Stimulated activated CD8-positive, alpha-beta memory T cell treated with anti-CD3 and anti-CD28 coated beads, Interleukin-12 subunit alpha, Interleukin-12 subunit beta, amount 100 ng/mL, for 1 hour (primary cell): Measurements from ENCODE around the gene BARX1.

ENCODE experiments used
- DNase-seq: peaks from one replicate; pipeline ENCODE4 v3.0.0-alpha.2; 2020; ENCODE audit warnings: low read depth

Gene BARX1

DNA sequence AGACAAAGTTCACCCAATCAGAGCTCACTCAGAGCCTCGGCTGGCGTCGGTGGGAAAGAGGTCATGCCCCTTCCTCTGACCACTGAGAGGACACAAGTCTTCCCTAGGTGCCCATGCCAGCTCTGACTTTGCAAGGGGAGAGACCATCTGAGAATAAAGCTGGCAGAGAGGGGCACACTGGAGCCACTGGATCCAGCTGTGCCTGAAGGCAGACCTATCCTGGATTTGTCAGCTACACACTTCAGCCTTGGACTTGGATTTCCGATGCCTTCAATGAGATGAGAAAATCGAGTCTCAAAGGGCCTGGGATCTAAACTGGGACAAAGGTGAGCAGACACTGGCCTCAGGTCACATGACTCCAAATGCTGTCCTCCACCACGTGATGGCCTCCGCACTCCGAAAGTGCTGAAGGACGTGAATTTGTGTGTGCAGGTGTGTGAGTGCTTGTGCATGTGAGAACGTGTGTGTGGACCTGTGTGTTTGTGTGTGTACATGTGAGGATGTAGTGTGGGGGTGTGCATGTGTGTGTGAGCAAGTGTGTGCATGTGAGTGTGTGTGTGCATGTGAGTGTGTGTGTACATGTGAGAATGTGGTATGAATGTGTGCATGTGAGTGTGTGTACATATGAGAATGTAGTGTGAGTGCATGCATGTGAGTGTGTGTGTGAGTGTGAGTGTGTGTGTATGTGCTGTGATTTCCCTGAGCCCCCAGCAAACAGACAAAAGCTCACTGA is 37.9 kb downstream of the BARX1 start:
- DNase-seq: no peak

- DNase-seq: no peak
These were observed 38.8 kb downstream of the BARX1 start for GRCh38 chr9:93916358-93916757.

DNA sequence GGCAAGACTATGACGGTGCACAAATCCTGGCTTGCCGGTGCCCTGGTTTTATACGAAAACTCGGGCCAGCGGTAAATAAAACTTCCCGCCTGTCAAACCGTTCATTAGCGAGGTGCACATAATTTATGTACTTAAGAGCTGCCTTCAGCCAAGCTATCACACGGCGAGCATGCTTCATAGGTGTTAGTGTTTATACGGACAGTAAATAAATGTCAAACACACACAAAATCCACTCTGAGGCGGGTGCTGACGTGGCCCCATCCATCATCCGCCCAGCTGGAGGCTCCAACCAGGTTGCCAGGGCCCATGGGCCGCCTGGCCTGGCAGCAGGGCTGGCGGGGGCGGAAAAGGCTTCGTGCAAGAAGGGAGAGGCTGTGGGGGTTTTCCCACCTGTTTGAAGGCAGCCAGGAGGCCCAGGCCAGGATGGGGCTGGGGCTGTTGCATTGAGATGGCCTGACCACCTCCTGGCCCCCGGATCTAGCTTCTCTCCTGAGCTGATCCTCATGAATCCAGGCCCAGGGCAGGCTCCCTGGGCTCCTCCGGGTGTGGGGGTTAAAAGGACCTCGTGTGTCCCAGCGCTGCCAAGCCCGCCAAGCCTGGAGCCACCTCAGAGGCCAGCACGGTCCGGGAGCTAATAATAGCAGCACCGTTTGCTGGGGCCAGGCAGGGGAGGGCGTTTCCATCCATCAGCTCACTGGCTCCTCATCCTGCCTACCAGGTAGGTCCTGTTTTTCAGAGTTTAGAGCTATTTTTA is 43.2 kb downstream of the BARX1 start:
- no peak for DNase-seq

DNA sequence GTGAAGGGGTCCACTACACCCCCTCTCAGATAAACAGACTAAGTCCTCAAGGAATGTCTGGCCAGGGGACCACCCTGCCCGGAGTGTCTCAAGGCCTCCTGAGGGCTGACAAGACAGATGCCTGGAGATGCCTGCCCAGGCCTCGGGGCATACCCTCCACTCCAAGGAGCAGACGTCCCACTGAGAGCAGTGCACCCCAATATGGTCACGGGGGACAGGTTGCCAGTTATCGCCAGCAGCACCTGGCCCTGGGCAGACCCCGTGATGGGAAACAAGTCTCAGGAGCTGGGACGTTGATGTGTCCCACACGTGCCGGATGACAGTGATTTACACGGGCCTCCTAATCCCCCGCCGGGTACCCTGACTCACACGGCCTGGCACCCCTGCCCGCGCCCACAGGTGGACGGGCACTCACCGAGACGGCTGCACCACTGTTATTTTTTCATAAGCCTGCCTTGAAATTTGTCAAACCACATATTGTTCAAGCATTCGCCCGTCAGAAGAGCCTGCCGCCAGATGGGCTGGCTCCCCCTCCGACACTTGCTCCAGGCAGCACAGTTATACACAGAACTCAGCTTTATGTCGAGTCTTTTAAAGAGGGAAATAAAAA is 43.9 kb downstream of the BARX1 start:
- DNase-seq: no peak

DNA sequence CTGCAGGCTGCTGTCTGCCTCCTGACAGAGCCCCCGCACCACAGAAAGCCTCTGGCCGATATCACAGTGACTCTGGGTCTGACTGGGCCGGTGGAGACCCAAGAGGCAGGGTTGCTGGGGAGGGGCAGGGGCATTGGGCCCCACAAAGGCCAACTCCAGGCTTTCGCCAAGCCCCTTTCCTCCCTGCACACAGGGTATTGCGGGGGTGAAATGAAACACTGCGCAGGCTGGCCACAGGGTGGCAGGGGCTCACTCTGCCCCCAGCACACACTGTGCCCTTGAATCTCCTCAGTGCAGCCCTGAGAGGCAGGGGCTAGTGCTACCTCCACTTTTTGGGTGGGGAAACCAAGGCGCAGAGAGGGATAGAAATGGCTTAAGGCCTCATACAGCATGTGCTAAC is 44.6 kb downstream of the BARX1 start:
- no peak for DNase-seq

GRCh38 chr9:93910196-93910595 is 45.0 kb downstream of the BARX1 start:
- no peak for DNase-seq

DNA sequence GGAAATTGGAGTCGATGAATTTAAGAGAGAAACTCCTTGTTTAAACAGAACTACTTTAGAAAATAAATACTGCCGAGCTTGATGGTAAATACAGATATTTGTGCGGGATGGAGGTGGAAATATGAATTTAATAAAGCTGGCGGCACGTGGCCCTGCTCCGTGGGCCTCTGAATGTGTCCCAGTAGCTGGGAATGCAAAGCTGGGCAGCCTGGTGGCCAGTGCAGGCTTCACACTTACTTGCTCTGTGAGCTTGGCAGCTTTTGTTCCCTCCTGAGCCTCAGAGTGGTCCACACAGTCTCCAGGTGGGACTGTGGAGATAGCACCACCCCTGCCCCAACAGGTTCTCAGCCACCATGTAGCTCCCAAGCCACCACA is 45.9 kb downstream of the BARX1 start:
- no peak for DNase-seq

DNA sequence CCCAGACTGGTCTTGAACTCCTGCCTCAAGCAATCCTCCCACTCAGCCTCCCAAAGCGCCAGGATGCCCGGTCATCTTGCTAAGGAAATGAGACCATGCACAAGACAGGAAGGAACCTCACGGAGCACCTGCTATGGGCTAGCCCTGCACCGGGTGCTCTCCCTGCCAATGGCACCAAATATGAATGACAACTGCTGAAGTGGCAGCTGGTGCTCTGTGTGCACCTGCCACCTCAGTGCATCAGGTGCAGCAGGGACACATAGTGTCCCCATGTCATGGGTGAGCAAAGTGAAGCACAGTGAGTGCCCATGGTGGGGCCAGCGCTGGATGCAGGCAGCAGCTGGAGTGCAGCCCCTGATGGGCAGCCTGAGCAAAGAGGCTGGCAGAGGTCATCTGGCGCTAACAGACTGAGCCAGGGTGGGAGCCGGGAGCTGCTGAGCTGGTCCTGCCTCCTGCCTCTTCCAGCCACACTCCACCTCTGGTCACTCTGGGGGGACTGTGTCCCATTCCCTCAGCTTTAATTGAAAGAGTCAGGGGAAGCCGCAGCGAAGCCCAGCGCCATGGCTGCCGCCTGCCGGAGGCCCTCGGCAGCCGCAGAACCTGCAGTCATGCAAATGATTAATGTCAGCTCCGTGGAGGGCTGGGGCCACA is 46.4 kb downstream of the BARX1 start:
- no peak for DNase-seq

GRCh38 chr9:93907551-93908199 is 47.5 kb downstream of the BARX1 start:
- no peak for DNase-seq

DNA sequence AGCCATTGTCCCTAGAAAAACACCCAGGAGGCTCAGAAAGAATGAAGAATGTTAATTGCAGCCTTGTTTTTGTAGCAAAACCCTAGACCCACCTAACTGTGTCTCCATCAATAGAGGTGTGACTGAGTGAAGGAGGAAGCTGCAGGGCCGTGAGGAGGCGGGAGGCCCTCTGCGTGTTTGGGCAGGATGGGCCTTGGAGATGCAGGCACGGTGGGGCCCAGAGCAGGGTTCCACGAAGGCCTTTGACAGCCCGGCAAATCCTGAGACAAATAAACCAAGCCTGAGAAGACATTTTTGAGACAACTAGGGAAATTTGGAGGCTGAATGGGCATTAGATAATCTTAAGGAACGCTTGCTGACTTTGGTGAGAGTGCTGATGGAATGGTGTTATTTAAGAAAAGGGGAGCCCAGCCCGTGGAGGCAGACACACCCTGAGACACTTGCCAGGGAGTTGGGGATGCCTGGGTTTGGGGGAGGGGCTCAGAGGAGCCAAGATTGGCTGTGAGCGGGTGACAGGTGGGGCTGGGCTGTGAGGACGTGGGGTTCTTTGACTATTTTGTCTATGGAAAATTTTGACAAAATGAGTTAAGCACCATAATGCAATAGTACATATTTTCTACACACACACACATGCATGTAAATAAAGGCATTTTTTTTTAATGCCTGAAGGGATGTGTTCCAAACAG is 48.8 kb downstream of the BARX1 start:
- no peak for DNase-seq

DNA sequence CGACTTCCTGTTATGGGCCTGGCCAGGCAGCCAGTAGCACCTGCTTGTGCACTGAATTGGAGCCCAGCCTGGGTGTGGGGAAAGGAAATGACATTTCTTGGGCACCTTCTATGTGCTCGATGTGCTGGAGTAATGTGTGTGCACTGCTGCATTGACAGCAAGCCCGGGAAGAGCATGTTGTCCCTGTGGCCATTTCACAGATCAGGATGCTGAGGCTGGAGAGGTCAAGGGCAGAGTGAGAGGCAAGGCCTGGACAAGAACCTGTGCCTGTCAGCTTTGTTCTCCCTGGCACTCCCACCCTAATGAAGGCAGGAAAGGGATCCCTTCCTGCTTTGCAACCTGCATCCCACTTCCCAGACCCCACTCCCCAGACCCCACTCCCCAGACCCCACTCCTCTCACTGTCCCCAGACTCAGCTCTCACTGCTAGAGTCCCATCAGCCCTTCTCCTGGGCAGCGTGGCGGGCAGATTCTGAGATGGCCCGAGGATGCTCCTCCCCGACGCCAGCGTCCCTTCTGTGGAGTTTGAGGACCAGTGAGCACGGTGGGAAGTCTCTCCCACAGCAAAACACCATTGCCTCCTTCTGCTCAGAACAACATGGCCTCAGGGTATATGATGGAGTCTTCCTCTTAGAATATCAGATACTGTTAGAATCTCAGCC is 49.6 kb downstream of the BARX1 start:
- no peak for DNase-seq

- no peak for DNase-seq
These were observed 50.3 kb downstream of the BARX1 start for GRCh38 chr9:93904649-93905472.

DNA sequence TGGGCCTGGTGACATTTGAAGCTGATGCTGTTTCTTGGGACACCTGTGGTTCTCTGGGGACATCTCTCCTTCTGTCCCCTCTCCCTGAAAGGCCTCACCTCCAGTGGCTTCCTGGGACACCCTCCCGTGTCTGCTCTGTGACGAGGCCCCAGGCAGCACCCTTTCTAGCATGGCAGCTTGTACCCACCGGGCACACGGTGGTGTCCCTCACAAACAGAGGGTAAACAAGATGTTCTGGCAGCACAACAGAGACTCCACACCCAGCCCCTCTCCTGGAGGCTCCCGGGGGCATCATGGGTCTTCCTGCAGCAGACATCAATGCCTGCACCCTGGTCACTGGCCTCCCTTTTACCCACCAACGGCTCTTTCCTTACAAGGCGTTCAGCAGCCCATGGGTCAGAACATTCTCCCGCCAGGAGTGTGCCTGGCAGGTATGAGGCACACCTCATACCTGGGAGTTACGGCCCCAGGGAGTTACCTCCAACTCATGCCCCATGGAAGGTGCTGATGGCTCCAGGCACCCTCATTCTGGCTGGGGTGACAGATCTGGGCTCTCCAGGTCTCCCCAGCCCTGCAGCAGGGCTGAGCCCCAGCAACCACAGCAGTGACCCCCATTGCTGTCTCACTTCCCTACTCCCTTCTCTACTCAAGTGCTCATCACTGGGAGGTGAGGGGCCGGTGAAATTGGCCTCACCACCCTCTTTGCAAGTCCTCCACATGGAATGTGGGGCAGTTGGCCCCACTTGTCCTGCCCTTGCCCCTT is 51.1 kb downstream of the BARX1 start:
- no peak for DNase-seq

DNA sequence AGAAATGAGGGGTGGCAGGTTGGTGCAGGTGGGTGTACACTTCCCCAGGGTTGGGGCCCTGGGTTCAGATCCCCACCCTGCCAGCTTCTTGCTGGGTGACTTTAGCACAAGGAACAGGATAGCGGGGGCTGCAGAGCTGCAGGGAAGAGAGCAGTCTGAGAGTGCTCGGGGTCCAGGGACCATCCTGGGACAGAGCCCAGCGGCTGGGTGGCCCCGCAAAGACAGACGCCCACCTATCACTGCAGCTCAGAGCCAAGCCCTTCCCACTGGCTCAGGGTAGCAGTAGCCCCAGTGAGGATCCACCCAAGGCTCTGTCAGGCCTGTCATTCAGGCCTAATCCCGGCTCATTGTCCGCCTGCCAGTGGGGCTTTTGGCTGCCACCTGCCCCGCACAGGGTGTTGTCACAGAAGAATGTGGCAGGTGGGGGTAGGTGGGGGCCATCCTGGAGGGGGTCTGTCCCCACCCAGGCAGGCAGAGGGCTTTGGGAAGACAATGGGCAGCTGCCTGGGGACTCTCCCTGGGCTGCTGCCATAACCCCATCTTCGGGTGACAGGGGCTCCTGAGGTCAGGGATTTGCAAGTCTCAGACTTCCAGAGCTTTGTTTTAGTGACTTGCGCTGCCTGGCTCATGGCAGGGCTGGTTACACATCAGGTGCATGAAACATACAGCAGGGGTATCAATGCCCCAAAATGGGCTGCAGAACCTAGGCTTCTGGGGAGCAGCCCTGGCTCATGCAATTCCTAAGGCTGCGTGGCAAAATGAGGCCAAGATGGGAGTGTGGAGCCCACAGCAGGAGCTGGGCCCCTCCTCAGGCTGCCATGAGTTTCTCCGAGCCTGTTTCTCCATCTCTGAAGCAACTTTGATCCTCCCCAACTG is 52.1 kb downstream of the BARX1 start:
- DNase-seq: no peak

- no peak for DNase-seq
These were observed 52.9 kb downstream of the BARX1 start for GRCh38 chr9:93902051-93902779.
